ENCODE measurements around the gene SLC25A27.

DNA sequence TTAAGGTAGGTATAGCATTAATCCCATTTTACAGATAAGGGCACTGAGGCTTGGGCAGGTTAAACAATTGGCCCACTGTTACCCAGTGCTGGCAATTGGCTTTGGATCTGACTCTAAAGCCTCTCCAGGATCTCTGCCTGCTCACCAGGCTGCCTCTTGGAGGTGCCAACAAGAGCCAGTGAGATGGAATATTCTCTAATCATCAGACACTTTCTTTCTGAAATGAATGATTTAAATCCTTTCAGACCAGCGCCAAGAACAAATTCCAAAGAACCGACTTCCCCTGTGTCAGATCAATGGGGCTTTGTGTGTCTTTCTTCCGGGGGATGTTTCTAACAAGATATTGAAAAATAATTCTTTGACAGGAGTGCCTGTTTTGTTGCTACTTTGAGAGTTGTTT is 23.8 kb upstream of the SLC25A27 start:
- TF ChIP-seq, protein P1, sequence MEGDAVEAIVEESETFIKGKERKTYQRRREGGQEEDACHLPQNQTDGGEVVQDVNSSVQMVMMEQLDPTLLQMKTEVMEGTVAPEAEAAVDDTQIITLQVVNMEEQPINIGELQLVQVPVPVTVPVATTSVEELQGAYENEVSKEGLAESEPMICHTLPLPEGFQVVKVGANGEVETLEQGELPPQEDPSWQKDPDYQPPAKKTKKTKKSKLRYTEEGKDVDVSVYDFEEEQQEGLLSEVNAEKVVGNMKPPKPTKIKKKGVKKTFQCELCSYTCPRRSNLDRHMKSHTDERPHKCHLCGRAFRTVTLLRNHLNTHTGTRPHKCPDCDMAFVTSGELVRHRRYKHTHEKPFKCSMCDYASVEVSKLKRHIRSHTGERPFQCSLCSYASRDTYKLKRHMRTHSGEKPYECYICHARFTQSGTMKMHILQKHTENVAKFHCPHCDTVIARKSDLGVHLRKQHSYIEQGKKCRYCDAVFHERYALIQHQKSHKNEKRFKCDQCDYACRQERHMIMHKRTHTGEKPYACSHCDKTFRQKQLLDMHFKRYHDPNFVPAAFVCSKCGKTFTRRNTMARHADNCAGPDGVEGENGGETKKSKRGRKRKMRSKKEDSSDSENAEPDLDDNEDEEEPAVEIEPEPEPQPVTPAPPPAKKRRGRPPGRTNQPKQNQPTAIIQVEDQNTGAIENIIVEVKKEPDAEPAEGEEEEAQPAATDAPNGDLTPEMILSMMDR (IDR thresholded peaks at IDR 0.05): no peak
- TF ChIP-seq POLR2A (IDR thresholded peaks at IDR 0.05): no peak
